H1 (cell line): Measurements from ENCODE around the gene TBC1D16.

Source experiments
- CTCF ChIP-seq, 3 experiments: IDR thresholded peaks; 1 replicate in 2 of 3; 2 replicates in 1 of 3; pipeline versions ENCODE4 v1.5.1 to v1.6.1; 2011; ENCODE audit warnings: low read length in 3 of 3, mild to moderate bottlenecking in 3 of 3, inconsistent platforms in 2 of 3, low read depth in 1 of 3, moderate library complexity in 1 of 3; ENCODE audit not compliant: insufficient read depth in 1 of 3; ENCODE audit errors: control extremely low read depth in 1 of 3
- GABPA ChIP-seq: IDR thresholded peaks from 2 replicates; pipeline ENCODE4 v1.6.1; 2011; ENCODE audit warnings: mild to moderate bottlenecking, low read length, moderate library complexity, borderline replicate concordance; ENCODE audit not compliant: insufficient read depth
- JUN ChIP-seq: IDR thresholded peaks from 2 replicates; pipeline ENCODE4 v1.6.1; 2011; ENCODE audit warnings: low read depth, mild to moderate bottlenecking, improper control_type of control experiment, low read length
- MAFK ChIP-seq: IDR thresholded peaks from 2 replicates; pipeline ENCODE4 v1.6.1; 2012; ENCODE audit warnings: low read depth, mild to moderate bottlenecking, improper control_type of control experiment, low read length
- MAX ChIP-seq: IDR thresholded peaks from 2 replicates; pipeline ENCODE4 v1.6.1; 2012; ENCODE audit warnings: inconsistent platforms
- POLR2AphosphoS5 ChIP-seq: IDR thresholded peaks from 2 replicates; pipeline ENCODE4 v1.6.1; 2011; ENCODE audit warnings: low read depth, low read length
- TAF1 ChIP-seq: IDR thresholded peaks from 2 replicates; pipeline ENCODE4 v1.6.1; 2011; ENCODE audit warnings: mild to moderate bottlenecking, low read depth, low read length
- YY1 ChIP-seq: IDR thresholded peaks from 2 replicates; pipeline ENCODE4 v1.6.1; 2011; ENCODE audit warnings: low read depth, mild to moderate bottlenecking, low read length
- ZNF274 ChIP-seq: IDR thresholded peaks from 2 replicates; pipeline ENCODE4 v1.7.0; 2012; ENCODE audit warnings: low read length, borderline replicate concordance; ENCODE audit errors: extremely low read depth

DNA sequence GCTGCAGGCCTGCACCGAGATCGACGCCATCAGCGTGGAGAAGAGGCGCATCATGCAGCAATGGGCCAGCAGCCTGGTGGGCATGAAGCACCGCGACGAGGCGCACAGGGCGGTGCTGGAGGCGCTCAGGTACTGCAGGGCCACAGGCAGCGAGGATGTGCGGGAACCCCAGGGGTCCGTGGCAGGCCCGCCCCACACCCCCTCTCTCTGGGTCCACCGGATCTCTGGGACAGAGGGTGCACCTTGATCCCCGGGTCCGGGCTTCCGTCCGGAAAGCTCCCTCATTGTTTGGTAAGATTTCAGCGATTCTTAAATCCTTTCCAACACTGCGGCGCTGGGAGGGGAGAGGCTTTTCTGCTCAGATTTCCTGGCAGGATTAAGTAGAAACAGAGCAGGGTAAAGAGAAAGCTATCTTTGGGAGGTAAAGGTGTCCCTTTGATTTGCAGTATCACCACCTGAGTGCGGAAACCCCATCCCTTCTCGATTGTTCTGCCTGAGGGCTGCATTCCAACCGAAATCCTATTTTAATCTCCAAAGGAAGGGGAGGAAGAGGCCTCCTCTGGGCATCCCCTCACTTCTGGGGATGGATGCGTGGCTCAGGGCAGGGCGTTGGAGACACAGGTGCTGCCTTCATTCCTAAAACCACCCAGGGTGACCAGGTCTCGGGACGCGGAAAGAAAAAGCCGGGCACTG lies 30.0 kb upstream of the TBC1D16 start:
- TF ChIP-seq MAX (no peak), POLR2AphosphoS5 (no peak), GABPA (no peak), YY1 (no peak), TAF1 (no peak), JUN (no peak), CTCF (IDR thresholded peaks at IDR 0.05; ENCODE audit: control extremely low read depth in 1 of 3, insufficient read depth in 1 of 3, low read depth in 1 of 3, low read length in 3 of 3) (peak in 1 of 3 experiments; percentile 34; a peak in 1 of 4 replicates), ZNF274 (no peak), MAFK (no peak)
